GM21723 (cell line): ENCODE data around the gene LMTK3.
"Not testable (repeated sequence)": the region's sequence is repeated elsewhere in the genome, so short reads cannot be mapped to it uniquely, and the experiment has no call there.

Experiments used
- ATAC-seq: cut with Tn5 transposase; IDR thresholded peaks from one replicate; pipeline ENCODE4 v1.9.1; 2021; ENCODE audit warnings: mild to moderate bottlenecking, moderate library complexity; ENCODE audit not compliant: unreplicated experiment

Gene LMTK3

DNA sequence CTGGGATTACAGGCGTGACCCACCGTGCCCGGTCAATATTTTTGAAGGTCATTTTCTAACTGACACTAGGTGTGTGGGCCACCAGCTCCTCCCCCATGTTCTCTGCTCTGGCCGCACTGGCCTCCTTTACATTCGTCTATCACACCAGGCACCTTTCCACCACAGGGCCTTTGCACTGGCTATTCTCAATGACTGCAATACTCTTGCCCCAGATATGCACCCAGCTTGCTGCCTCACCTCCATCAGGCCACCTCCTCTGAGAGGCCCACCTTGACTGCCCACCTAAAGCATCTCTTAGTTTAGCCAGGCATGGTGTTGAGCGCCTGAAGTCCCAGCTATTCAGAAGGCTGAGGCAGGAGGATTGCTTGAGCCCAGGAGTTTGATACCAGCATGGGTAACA is 30.2 kb upstream of the LMTK3 start:
- no peak for ATAC-seq

DNA sequence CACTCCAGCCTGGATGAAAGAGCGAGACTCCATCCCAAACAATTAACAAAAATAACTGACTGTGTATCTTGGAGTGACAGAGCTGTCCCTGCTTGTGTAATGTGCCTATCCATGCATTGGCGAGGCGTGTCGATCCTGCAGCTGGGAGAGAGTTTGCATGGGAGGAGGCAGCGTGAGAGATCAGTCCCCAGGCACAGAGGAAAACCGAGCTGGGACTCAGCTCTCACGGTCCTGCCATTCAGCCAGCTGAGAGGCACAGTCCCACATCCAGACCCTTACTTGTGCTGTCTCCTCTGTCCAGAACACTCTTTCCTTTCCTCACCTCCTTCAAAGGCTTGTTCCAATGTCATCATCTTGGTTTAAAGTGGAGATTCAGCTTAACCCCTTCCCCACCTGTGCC is 28.5 kb upstream of the LMTK3 start:
- ATAC-seq: no peak

DNA sequence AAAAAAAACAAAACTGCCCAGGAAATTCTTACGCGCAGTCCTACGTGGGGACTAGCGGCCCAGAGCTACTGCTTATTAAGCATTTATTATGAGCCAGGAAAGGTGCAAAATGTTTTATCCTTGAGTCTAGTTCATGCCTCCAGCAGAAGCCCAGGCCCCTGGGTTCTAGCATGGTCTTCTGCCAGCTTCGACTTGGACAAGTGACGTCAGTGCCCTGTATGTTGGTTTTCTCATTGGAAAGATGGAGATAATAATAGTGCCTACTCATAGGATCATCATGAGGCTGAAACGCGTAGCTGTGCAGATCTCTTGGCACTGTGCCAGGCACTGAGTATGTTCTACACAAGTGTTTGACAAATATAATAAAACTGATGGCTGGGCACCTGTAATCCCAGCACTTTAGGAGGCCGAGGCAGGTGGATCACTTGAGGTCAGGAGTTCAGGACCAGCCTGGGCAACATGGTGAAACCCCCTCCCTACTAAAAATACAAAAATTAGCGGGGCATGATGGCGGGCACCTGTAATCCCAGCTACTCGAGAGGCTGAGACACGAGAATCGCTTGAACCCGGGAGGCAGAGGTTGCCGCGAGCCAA is 28.0 kb upstream of the LMTK3 start:
- ATAC-seq: no peak

DNA sequence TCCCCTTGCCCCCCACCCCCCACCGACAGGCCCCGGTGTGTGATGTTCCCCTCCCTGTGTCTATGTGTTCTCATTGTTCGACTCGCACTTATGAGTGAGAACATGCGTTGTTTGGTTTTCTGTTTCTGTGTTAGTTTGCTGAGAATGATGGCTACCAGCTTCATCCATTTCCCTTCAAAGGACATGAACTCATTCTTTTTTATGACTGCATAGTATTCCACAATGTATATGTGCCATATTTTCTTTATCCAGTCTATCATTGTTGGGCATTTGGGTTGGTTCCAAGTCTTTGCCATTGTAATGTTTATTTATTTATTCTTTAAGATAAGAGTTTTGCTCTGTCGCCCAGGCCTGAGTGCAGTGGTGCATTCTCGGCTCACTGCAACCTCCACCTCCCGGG is 26.4 kb upstream of the LMTK3 start:
- not testable (repeated sequence) for ATAC-seq

DNA sequence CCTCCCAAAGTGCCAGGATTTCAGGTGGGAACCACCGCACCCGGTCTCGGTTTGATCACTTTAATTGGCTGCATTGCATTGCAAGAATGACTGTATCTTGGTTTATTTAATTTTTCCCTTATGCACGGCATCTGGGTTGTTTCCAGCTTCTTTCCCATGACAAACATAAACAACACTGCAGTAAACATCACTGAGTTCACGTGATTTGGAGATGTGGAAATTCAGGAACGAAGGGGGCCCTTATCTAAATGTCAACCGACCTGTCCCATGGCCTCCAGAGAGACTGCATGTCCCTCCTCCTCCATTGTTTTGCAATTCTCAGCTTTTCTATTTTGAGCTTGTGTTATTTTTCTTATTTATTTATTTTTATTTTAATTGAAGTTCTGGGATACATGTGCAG is 25.9 kb upstream of the LMTK3 start:
- no peak for ATAC-seq

DNA sequence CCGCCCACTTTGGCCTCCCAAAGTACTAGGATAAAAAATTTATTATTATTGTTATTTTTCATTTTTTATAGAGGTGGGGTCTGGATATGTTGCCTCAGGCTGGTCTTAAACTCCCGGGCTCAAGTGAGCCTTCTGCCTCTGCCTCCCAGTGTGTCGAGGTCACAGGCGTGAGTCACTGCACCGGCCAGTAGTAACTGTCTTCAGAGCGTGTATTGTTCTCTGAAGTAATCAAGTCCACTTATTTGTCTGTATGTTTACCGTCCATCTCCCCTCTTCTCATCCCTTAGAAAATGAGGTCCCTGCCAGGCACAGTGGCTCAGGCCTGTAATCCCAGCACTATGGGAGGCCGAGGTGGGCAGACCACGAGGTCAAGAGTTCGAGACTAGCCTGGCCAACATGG is 22.1 kb upstream of the LMTK3 start:
- no peak for ATAC-seq

DNA sequence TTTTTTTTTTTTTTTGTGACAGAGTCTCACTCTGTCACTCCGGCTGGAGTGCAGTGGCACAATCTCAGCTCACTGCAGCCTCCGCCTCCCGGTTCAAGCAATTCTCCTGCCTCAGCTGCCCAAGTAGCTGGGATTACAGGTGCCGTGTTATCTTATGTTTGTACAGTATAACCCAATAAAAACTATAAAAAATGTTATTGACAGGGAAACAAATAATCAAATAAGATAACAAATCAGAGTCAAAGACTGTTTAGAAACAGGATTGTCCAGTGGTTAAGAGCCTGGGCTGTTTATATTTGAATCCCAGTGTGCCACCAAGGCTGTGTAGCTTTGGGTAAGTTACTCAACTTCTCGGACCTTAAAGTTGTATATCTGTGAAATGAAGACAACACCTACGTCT is 19.1 kb upstream of the LMTK3 start:
- ATAC-seq: no peak

DNA sequence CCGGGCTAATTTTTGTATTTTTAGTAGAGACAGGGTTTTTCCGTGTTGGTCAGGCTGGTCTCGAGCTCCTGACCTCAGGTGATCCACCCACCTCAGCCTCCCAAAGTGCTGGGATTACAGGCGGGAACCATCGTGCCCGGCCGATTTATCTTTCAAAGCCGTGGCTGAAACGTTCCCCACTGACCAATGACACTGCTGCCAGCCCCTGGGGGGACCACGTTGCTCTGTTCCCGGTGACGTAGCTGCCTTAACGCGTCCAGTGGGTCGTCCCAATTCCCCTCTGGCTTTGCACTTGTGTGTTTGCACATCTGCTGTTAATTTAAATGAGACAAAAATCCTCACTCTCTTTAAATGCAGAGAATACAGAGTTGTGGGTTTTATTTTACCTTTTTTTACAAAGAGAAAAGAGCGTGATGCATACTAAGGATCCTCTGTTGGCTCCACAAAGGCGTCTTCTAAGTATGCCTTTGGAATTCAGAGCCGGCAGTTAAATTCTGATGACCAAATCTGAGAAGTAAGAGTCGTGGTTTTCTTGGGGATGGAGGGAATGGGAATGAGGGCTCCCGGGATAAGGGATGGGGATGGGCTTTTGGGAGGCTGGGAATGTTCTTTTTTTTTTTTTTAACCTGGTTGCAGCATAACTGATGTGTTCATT is 18.6 kb upstream of the LMTK3 start:
- ATAC-seq: no peak

DNA sequence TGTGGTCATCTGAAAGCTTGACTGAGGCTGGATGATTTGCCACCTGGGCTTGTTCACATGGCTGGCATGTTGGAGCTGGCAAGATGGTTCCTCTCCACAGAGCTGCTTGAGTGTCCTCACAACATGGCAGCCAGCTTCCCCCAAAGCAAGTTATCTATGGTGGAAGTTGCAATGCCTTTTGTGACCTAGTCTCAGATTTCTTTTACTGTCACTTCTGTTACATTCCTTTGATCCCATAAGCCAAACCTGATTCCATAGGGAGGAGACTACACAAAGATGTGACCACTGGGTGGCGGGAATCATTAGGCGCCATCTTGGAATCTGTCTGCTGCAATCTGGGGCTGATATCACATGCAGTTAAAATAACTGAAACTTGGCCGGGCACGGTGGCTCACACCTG is 17.5 kb upstream of the LMTK3 start:
- ATAC-seq: no peak

DNA sequence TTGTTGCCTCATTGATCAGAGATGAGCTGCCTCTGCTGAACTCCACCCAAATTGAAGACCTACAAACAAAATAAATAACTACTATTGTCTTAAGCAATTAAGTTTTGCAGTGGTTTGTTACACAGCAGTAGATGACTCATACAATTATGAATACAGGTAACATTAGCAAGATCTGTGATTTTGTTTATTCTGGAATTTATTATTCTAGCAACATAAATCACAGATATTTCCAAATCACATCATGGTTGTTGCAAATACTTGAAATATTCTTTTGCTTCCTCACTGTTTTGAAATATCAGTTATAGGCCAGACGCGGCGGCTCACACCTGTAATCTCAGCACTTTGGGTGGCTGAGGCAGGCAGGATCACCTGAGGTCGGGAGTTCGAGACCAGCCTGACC is 13.1 kb upstream of the LMTK3 start:
- ATAC-seq: no peak

DNA sequence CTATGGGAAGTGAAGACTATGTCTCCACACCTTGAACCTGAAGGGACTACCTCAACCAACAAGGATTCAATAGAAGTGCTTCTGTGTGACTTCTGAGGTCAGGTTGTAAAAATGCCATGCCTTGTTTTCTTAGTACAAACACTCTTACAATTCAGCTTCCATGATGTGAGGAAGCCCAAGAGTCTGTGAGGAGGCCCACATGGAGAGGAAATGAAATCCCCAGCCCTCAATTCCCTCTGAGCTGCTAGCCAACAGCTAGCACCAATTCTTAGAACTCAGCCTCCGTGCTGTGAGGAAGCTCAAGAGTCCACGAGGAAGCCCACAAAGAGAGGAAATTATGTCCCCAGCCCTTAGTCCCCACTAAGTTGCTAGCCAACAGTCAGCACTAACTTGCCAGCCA is 12.6 kb upstream of the LMTK3 start:
- ATAC-seq: no peak

DNA sequence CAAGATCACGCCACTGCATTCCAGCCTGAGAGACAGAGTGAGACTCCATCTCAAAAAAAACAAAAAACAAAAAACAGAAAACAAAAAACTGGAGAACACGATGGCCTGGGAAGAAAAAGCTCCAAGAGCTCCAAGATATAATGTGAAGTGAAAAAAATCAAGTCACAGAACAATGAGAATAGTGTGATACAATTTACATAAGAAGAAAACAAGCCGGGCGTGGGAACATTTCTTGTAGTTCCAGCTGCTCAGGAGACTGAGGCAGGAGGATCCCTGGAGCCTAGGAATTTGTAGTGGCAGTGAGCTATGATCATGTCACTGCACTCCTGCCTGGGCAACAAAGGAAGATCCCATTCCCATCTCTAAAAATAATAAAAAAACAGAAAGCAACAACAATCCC is 8.5 kb upstream of the LMTK3 start:
- ATAC-seq: no peak

DNA sequence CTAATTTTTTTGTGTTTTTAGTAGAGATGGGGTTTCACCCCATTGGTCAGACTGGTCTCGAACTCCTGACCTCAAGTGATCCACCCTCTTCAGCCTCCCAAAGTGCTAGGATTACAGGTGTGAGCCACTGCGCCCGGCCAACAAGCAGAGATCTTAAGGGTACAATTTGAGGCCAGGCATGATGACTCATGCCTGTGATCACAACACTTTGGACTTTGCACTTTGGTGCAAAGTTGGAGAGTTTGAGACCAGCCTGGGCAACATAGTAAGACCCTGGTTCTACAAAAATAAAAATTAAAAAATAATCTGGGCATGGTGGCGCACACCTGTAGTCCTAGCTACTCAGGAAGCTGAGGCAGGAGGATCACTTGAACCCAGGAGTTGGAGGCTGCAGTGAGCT is 7.8 kb upstream of the LMTK3 start:
- not testable (repeated sequence) for ATAC-seq

DNA sequence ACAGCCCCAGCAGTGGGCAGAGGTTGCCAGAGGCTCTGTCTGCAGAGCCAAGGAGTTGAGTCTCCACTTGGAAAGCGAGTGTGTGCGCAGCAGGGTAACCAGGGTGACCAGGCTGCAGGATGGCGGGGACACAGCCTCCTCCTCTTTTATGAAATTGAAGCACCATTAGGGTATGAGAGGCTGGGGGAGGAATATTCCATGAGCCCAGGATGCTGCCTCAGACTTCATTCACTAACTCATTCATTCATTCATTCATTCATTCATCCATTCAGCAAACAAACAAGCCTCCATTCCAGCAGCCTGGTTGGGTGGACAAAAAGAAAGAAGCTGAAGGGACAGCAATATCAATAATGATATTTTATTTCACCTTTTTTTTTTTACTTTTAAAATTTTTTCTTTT is 6.6 kb upstream of the LMTK3 start:
- ATAC-seq: no peak

DNA sequence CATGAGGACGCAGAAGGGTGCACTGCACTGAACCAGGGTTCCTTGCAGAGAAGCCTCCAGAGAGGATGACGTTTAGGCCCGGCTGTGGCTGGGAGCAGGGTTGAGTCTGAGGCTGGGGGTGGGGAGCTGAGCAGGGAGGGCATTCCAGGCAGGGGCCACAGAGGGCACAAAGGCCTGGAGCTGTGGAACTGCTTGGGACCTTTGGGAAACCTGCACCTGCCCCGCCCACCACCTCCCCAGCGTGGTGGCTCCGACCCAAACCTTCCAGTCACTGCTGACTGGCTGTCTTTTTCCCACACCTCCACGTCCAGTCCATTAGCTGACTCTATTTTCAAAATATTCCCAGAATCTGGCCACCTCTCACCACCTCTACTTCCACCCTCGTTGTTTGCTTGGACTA is 4.9 kb upstream of the LMTK3 start:
- no peak for ATAC-seq

DNA sequence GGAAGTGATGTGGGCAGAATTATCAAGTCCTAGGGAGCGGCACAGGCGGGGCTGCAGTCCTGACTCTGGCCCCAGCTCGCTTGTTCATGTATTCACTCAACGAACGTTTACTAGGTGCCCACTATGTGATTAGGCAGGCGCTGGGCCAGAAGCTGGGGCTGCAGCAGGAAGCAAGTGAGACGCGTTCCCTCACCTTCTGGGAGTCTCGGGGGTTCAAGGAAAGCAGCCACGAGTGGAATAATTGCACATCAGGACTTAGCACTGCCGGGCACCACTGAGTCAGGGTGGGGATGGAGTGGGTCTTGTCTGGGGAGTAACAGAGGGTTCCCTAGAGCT is 2.5 kb upstream of the LMTK3 start:
- no peak for ATAC-seq

DNA sequence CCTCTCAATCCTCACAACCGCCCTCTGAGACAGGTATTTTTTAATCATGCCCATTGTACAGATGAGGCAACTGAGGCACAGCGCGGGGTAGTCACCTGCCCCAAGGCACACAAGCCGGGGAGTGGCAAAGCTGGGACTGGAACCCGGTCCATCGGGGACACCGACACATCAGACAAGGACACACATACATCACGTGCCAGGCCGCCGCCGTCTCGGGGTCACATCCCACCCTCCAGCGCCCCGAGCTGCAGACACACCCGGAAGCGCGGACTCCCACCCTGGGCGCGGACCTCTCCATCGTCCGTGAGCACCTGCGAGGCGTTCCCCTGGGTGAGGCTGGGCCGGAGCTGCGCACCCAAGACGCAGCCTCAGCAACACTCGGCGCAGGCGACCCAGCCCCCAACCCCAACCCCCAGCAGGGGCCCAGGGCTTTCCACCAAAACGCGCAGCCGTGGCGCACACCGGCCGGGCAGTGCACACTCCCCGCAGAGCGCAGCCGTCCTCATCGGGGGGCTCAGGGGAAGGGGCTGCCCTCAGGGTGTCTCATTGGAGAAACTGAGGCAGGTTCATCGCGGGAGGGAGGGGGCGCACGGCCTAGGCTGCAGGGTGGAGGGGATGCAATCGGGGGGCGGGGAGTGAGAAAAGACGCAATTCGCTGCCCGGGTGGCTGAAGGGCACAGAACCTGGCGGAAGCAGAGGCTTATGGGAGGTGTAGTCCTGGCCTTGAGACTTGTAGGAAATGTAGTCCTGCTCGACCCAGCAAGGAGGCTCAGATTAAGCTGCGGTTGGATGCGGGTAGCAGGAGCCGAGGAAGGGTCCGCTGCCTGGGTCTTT is 1.9 kb upstream of the LMTK3 start:
- no peak for ATAC-seq

DNA sequence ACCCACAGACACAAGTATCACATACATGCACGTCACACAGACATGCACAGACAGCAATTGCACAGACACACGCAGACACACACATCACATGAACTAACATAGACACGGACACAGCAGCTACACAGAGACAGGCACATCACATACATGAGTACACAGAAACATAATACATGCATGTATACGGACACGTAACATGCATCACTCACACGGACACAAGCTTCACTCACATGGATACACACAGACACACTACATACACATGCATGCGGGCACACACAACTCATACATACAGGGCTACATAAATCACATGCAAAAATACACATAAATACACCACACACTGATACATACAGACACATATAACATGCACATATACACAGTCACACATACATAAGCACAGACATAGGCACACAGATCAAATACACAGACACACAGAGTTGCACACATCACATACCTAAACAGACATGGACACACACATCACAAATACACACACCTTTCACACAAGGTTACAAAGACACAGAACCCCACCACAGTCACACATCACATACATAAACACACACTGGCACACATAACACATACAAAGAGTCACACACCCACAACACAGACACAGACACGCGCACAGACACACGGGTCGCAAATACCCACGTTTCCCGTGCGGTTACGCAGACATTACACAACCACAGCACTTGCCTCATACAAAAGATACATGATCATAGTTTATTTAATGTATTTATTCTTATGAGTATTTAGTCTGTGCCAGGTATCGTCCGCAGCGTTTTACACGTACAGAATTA is 1.1 kb upstream of the LMTK3 start:
- no peak for ATAC-seq

DNA sequence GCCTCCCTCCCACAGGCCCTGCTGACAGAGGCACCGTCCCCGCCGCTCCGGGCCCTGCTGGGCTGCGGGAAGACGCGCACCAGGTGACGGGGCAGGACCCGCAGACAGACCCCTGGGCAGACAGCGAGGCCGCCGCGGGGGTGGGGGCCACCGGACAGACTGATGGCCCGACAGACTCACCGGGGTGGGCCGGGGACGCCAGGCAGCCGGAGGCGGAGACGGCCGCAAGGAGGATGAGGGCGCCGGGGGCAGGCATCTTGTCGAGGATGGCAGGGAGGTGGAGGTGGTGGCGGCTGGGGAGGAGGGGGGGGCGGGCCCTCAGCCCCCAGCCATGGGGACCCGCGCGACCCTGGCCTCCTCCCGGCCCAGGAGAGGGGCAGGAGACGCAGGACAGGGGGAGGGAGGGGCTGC is 309 bp downstream of the LMTK3 start:
- ATAC-seq: no peak

DNA sequence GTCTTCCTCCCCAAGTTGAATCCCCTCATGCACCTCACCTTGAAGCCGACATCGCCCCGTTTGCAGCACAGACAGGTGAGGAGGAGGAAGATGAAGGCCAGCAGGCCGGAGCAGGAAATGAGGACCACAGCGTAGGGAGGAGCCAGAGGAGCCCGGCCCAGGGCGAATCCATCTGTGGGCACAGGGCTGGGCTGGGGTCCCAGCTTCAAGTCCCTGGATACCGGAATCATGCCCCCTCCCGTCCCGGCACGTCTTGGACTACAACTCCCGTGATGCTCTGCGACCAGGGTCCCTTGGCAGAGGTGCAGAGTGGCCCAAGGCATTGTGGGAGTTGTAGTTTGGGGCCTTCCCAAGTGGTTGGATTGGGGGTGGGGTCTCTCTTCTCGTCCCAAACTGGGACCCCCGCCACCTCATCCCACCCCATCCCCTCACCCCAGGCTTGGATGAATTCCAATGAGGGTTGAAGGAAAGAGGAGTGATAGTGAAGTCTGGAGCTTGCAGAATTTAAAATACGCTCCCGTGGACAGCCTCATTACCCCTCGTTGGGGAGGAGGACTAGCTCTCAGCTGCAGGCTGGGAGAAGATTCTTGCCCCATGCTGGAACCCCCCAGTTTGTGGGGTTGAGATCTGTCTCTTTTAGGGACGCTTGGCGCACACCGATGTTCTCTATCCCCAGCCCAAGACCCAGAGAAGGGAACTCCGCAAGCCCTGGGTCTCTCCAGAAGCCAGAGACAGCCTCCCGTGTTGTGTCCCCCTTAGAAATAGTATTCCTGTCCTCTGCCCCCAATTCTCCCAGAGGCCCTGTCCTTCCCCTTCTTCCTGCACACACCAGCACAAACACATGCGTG is 990 bp downstream of the LMTK3 start:
- no peak for ATAC-seq
